Stimulated activated CD4-positive, alpha-beta T cell treated with anti-CD3 and anti-CD28 coated beads, Interleukin-15, amount 100 ng/mL, for 1 hour (primary cell): ENCODE data around the gene PSMG3.
"Not testable (repeated sequence)": the region's sequence is repeated elsewhere in the genome, so short reads cannot be mapped to it uniquely, and the experiment has no call there.

ENCODE experiments used
- DNase-seq, 2 donors: peaks; one replicate each; pipeline ENCODE4 v3.0.0-alpha.2; 2020; ENCODE audit warnings: low read depth in 1 of 2, low spot score in 1 of 2

The PSMG3 gene

DNA sequence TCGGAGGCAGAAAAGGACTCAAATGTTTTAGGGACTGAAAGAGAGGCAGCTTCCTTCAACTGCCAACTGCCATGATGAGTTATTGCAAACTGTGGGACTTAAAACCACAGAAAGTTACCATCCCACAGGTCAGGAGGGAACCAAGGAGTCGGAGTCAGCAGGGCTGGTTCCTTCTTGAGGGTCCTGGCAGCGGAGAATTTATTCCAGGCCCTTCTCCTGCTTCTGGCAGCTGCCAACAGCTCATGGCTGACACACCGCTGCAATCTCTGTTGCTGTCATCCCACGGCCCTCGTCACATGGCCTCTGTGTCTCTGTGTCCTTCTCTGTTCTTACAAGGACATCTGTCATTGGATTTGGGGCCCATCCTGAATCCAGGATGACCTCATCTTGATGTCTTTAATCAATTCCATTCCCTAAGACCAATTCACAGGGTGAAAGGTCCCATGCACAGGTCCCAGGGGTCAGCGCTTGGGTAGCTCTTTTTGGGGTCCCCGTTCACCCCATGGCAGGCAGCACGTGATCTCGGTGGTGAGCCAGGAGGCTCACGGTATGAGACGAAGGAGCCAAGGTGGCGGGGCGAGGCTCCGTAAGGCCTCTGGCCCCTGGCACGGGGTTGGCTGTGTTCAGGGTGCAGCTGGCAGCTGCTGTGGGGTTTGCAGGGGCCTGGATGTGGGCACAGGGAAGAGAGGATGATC is 27.4 kb upstream of the PSMG3 start:
- DNase-seq: no peak

DNA sequence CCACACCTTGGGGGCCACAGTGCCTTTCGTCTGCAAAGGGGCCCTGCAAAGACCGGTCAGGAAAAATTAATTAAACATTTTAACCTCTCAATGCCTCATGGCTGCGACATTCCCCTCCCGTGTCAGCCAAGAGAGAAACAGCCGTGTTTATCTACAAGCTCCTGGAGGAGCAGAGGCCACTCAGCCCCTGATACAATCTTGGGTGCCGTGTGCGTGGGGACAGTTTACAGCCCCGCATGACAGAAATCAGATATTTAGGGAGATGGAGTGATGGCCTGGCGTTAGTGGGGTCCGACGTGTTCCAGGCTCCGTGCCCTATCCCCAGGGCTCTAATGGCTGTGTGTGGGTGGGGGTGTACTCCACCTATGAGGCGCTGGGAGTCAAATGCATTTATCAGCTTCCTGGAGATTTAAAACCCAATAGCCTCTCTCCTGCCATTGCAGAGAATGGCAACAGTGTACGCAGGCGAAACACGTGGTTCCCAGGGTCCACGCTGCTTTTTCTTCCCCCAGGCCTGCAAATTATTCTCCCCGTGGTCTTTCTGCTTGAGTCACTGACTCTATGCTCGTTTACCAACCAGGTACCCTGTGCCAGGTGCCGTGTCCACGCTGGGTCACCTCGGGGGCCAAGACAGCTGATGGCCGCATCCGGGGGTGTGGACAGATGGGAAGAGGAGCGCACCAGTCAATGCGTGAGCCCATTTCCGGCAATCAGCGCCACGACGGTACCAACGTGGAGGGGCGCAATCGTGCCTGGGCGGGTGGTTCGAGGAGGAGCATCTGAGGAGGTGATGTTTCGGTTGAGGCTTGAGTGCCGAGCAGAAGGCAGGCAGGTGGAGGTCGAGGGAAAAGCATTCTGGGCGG is 26.6 kb upstream of the PSMG3 start:
- DNase-seq: no peak

DNA sequence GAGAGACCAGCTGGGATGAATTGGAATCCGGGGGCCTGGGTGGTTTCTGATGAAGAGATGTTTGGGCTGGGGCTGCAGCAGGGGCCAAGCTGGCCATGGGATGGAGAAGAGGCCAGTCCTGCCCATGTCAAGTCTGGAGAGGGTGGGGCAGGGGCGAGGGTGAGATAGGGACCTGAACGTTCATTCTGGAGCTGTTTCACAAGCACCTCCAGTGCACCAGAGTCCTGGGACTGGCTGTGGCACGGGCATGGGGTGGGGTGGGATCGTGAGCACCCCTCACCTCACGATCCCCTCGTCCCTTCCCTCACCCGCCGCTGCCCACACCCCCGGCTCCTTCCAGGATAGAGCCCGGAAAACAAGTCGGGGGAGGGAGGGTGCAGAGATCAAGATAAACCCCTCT is 25.8 kb upstream of the PSMG3 start:
- no peak for DNase-seq

DNA sequence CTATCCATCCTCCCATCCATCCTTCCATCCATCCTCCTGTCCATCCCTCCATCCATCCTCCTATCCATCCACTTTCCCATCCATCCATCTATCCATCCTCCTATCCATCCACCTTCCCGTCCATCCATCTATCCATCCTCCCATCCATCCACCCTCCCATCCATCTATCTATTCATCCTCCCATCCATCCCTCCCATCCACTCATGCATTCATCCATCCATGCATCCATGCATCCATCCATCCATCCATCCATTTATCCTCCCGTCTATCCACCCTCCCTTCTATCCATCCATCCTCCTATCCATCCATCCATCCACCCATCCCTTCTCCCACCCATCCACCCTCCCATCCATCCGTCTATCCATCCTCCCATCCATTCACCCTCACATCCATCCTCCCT is 25.2 kb upstream of the PSMG3 start:
- no peak for DNase-seq

DNA sequence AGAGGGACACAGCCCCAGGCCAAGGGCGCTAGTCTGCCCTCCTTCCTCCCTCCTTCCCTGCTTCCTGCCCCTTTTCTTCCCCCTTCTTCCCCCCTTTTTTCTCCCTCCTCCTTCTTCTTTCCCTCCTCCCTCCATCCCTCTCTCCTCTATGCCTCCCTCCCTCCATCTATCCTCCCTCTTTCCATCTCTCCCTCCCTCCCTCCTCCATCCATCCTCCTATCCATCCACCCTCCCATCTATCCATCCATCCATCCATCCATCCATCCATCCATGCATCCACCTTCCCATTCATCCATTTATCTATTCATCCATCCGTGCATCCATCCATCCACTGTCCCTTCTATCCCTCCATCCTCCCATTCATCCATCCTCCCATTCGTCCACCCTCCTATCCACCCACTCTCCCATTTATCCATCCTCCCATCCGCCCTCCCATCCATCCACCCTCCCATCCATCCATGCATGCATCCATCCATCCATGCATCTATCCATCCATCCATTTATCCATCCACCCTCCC is 24.1 kb upstream of the PSMG3 start:
- no peak for DNase-seq

DNA sequence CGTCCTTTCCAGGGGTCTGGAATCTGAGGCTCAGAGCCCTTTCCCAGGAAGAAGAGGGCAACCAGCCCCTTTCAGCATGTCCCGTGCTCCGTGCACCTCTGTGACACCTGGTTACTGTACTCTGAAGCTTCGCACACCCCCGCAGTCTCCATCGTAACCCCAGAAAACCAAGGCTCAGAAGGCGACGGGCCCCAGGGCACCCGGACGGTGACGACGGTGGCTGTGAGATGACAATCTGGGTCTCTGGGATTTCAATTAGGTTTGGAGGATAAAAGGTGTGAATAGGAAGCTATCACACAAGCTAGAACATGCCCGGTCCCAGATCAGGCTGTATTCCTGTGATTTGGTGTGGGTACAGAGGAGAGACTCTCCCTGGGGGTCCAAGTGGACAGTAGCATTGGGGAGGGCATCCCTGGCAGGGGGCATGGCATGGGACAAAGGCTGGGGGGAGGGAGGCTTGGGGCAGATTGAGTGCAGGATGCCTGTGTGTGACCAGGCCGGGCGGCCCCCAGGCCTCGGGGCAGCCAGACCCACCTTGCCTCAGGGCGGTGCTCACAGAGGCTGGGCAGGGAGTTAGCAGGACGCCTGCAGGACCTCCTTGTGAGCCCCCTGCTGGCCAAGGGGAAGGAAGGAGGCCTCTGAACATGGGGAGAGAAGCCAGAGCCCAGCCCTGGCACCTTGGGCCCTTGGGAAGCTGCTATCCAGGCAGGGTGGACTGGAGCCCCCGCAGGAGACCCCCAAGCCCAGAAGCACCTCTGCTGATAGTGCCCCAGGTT is 23.4 kb upstream of the PSMG3 start:
- DNase-seq: no peak

DNA sequence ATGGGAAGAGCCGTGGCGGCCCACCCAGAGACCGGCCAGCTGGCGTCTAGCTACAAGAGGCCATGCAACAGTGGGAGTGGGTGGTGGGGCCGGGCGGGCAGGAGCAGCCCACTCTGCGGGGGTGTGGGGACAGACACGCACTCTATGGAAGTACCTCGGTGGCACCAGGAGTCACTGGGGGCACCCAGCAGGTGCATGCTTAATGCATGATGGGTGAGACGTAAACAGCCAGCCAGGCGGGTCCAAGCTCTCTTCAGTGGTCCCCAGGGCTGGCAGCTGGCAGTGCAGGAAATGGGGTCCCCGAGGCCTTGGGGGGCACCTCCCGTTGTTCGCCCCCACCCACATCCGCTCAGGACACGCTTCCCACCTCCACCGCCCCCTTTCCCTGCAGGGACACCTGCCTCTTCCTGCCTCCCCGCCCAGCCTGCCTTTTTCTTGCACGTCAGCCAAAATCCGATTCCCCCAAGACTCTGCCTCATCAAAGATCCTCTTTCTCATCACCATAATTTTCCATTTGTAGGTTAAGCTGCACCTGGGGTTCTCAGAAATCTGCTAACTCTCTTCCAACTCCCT is 22.6 kb upstream of the PSMG3 start:
- no peak for DNase-seq

DNA sequence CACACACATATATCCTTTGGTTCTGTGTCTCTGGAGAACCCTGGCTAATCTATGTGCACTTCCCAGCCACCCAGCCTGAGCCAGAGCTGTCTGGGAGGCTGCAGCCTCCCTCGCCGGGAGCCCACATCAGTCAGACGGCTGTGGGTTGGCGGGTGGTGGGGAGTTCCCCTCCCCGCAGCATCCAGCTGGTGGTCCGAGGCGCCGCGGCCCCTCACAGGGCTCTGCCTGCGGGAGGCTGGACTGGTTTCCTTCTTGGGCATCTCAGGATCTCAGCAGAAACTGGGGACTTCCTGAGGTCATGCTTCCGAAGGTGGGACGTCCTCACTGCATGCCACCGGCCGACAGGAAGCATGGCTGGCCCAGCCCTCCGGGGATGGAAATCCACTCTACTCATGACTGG is 22.0 kb upstream of the PSMG3 start:
- DNase-seq: no peak

DNA sequence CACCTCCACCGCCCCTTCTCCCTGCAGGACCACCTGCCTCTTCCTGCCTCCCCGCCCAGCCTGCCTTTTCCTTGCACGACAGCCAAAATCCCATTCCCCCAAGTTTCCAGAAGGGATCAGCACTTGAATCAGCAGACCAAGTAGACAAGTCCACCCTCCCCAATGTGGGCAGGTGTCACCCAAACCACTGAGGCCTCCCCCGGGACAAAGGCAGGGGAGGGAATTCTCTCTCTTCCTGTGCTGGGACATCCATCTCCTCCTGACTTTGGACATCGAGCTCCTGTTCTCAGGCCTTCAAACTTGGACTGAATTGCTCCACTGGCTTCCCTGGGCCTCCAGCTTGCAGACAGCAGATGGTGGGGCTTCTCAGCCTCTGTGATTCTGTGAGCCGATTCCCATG is 21.6 kb upstream of the PSMG3 start:
- no peak for DNase-seq

DNA sequence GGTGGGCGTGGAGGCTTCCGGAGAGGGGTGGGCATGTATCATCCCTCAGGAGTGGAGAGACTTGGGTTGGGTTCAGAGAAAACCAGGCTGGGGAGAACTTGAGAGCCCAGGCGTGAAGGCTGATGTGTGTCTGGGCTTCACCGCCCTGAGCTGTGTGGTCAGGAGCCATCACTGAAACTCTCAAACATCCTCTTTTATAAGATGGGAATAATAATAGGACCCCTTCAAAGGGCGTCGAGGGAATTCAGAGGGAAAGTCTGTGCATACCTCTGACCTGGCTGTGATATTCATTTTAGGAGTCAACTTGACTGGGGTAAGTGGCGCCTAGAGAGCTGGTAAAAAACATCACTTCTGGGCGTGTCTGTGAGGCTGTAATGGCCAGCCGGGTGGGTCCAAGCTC is 21.1 kb upstream of the PSMG3 start:
- DNase-seq: no peak

DNA sequence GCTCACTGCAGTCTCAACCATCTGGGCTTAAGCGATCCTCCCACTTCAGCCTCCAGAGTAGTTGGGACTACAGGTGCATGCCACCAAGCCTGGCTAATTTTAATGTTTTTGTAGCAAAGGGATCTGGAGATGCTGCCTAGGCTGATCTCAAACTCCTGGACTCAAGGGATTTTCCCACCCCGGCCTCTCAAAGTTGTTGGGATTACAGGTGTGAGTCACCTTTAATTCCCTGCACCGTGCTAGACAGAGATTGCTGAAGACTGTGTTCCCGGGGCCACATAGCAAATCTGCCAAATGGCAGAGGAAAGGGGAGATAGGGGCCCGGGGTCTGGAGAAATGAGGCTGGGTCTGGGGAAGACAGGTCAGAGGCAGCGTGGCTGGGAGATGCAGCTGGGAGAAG is 20.6 kb upstream of the PSMG3 start:
- no peak for DNase-seq

DNA sequence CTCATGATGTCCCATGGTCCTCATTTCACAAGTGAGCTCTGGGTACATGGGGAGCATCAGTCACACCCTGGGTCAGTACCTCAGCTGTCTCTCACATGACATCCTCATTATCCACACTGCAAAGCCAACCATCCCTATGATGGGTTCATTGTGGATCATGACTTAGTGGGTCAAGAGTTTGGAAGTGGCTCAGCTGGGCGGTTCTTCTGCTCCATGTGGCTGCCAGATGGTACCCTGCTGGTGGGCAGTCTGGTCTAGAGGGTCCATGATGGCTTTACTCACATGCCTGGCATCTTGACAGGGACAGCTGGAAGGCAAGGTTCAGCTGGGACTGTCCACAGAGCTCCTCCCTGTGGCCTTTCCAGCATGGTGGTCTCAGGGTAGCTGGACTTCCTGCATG is 19.1 kb upstream of the PSMG3 start:
- DNase-seq: no peak

DNA sequence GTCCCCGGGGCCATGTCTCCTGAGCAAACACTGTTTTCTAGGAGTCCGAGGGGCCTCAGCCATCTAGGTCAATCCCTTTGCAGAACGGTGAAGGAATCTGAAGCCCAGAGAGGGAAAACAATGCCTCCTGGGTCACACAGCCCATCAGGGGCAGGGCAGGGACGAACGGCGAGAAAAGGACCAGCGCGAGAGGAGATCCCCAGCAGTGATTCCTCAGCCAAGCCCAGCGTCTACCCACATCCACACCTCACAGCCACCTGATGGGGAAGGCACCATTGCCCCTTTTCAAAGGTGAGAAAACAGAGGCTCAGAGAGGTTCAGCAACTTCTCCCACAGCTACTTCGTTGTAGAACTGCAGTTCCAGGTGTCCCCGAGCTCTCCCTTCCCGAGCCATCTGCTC is 17.9 kb upstream of the PSMG3 start:
- no peak for DNase-seq

DNA sequence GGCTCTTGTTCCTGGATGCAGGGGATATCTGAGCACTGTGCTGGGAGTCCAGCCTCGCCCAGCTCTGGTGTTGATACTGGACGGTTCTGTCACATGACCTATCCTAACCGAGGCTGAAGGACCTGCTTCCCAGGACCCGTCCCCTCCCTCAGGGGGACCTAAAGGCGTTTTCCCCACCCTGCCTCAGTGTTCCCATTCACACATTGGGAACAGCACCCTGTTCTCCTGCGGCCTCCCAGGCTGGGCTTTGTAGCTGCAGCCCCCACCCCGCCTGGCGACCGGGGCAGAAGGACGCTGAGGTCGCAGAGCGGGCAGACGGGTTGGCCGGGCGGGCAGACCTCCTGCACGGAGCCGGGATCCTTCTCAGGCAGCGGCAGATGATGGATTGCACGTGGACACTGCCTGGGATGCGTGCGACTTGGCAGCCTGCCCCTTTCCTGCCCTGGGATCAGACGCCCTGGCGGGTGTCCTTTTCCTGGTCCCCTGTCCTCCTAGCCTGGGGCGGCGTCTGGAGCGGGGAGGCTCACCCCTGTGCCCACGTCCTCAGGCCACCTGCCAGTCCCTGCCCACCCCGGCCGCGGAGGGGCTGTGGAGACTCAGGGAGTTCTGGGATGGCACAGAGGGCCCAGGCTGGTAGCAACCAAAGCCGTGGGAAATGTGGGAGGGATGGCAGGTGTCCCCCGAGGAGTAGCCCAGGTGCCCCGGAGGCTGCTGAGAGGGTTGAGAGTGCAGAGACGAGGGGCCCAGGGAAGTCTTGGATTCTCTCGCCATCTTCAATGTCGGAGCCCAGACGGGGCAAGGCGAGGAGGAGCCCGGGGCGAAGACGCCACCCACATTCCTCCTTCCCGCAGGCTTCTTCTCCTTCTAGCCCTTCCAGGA is 17.2 kb upstream of the PSMG3 start:
- DNase-seq: no peak

DNA sequence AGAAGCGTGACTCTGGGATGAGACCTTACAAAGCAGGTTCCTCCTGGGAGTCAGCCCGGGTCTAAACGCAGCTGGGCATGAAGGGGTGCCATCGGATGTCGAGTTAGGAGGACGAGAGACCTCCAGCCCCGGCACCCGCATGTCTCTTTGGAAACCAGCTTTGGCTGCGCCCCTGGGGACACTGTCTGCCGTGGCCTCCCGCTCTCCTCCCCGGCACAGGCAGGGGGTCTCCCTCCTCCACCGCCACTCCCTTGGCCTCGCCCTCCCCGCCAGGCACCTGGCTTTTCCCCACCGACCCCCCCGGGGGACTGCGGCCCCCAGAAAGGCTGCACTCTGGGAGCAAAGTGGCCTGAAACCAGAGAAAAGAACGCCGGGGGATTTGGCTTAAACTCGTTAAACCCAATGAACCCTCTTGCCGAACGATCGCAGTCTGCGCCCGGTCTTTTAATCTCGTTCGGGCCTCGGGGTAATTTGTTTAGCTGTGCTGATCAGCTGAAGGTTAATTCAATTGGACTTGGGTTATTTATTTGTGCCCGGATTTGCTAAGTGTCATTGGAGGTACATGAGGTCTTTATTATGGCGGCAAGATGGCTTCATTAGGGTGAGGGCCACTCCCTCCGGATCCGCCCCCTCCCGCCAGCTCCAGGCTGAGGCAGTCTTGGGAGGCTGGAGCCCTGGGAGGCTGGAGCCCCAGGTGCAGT is 16.4 kb upstream of the PSMG3 start:
- no peak for DNase-seq

DNA sequence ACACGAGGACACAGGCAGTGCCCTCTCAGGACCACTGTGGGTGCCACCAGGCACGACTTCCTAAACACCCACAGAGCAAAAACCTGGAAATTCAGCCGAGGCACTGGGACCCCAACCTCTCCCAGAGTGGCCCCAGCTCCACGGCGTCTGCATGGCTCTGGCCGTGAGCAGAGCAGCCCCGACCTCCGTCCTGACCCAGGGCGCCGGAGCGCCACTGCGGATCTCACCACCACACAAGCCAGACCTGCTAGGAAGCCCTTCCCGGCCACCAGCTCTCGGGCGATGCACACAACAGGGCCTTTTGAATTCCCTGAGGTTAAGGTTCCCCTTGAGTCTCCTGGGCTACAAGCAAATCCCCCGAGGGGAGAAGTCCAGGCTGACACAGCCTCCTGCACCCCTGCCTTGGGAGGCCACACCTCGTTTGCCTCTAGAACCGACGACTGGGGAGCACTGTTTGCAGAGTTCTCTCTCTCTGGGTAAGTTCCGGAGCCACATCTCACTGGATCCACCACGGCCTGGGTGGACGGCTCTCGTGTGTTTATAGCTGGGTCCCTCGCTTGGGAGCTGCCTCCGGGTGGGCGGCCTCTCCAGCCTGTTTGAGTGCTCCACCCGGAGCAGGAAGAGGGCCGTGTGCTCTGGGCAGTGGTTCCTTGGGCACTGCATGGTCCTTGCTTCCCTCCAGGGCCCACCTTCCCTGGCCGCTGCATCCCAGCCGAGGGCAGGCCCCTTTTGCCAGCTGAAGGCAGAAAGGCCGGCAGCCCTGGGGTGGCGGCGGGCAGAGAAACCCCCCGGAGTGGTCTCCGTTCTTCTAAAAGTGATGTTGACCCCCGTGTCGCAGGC is 15.5 kb upstream of the PSMG3 start:
- DNase-seq: no peak

DNA sequence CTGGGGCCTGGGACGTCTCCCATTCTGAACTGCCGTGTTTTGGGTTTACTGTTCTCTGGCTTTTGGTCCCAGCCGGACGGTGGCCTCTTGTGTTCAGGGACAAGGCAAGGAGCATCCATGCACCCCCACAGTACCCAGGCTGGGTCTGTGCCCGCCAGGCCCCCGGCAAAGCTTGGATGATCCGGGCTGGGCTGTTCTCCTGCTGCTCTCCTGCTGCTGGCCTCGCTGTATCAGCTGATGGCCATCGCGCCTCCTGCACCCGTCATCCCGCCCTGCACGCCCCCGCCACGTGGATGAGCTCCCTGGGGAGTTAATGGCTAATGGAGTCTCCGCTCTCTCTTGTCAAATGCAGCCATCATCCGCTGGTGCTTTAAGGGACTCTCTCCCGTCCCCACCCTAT is 14.9 kb upstream of the PSMG3 start:
- no peak for DNase-seq

DNA sequence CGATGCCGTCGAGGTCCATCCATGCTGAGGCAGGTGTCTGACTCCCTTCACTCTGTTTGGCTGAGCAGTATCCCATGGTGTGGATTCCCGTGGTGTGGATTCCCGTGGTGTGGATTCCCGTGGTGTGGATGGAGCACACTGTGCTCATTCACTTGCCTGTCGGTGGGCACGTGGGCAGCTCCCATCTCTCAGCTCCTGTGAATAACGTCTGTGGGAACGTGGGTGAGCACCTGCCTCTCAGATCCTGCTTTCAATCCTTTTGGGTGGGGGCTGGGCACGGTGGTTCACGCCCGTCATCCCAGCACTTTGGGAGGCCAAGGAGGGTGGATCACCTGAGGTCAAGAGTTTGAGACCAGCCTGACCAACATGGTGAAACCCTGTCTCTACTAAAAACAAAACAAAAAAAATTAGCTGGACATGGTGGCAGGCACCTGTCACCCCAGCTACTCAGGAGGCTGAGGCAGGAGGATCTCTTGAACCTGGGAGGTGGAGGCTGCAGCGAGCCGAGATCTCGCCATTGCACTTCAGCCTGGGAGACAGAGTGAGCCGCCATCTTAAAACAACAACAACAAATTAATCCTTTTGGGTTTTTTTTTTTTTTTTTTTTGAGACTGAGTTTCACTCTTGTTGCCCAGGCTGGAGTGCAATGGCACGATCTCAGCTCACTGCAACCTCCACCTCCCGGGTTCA is 13.6 kb upstream of the PSMG3 start:
- DNase-seq: not testable (repeated sequence)
